ENCODE results near the gene IPCEF1. TPM values are rescaled to one million over a fixed set of nuclear protein-coding genes. Genes with fewer than 3 reads are reported as not detected.
"Not testable (repeated sequence)": the region's sequence is repeated elsewhere in the genome, so short reads cannot be mapped to it uniquely, and the experiment has no call there.

IPCEF1 gene
- total RNA-seq, 6 experiments from 2014 or later, result 0.31 TPM; not detected in 5

DNA sequence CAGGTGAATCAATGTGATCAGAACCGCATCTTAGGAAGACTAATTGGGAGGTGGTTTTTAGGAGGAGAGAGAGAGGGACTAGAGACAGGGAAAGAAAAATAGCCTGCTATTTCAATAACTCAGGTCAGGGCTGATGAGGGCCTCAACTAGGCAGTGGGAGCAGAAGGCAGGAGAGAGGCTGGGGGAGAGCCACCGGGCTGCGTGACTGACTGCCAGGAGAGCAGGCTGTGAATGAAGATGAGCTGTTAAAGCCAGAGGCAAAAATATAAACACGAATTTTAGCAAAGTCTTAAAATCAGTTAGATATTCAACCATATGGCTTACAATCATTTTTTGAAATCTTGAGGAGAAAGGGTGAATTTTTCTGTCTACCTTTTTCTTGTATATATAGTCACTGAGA lies 149.6 kb downstream of the IPCEF1 start:
- Mint-ChIP-seq H3K4me1 (ENCODE audit: low read depth) (no peaks in the 10 kb centered on the region), H3K36me3 (ENCODE audit: low read depth) (no peaks in the 10 kb centered on the region)

GRCh38 chr6:154206141-154206540 lies 150.5 kb downstream of the IPCEF1 start:
- Mint-ChIP-seq H3K27ac (no peak overlapping the region), H3K27me3 (ENCODE audit: insufficient read depth) (peaks cover 7% of the 10 kb centered on the region; the same call in 1 of the 2 replicates), H3K4me3 (no peak overlapping the region), H3K9me3 (no peaks in the 10 kb centered on the region), H3K36me3 (ENCODE audit: low read depth) (no peaks in the 10 kb centered on the region), H3K4me1 (ENCODE audit: low read depth) (no peaks in the 10 kb centered on the region)
- no peak for DNase-seq
- TF ChIP-seq, protein P1, sequence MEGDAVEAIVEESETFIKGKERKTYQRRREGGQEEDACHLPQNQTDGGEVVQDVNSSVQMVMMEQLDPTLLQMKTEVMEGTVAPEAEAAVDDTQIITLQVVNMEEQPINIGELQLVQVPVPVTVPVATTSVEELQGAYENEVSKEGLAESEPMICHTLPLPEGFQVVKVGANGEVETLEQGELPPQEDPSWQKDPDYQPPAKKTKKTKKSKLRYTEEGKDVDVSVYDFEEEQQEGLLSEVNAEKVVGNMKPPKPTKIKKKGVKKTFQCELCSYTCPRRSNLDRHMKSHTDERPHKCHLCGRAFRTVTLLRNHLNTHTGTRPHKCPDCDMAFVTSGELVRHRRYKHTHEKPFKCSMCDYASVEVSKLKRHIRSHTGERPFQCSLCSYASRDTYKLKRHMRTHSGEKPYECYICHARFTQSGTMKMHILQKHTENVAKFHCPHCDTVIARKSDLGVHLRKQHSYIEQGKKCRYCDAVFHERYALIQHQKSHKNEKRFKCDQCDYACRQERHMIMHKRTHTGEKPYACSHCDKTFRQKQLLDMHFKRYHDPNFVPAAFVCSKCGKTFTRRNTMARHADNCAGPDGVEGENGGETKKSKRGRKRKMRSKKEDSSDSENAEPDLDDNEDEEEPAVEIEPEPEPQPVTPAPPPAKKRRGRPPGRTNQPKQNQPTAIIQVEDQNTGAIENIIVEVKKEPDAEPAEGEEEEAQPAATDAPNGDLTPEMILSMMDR (IDR thresholded peaks at IDR 0.05), result no peak

More for the DNA sequence above, 149.6 kb downstream of the IPCEF1 start:
- H3K9me3 Mint-ChIP-seq, result no peaks in the 10 kb centered on the region
- TF ChIP-seq, protein P1 (IDR thresholded peaks at IDR 0.05), result no peak
- DNase-seq, result no peak
- H3K4me3 Mint-ChIP-seq, result no peak overlapping the region
- peaks cover 7% of the 10 kb centered on the region; the same call in 1 of the 2 replicates for H3K27me3 Mint-ChIP-seq (ENCODE audit: insufficient read depth)
- H3K27ac Mint-ChIP-seq, result no peak overlapping the region

GRCh38 chr6:154202958-154203357 lies 153.6 kb downstream of the IPCEF1 start:
- Mint-ChIP-seq H3K27me3 (ENCODE audit: insufficient read depth) (peaks cover 4% of the 10 kb centered on the region; the same call in 1 of the 2 replicates), H3K36me3 (ENCODE audit: low read depth) (no peaks in the 10 kb centered on the region), H3K4me3 (no peak overlapping the region), H3K9me3 (no peaks in the 10 kb centered on the region), H3K4me1 (ENCODE audit: low read depth) (no peaks in the 10 kb centered on the region), H3K27ac (no peak overlapping the region)
- no peak for DNase-seq
- TF ChIP-seq, protein P1 (IDR thresholded peaks at IDR 0.05), result no peak

- H3K9me3 Mint-ChIP-seq, result no peaks in the 10 kb centered on the region
These were observed 154.3 kb downstream of the IPCEF1 start for GRCh38 chr6:154202339-154202738.

GRCh38 chr6:154201688-154202087 lies 154.9 kb downstream of the IPCEF1 start:
- DNase-seq; H3K36me3 Mint-ChIP-seq (ENCODE audit: low read depth); H3K9me3 Mint-ChIP-seq; H3K27me3 Mint-ChIP-seq (ENCODE audit: insufficient read depth); H3K27ac Mint-ChIP-seq; H3K4me3 Mint-ChIP-seq; H3K4me1 Mint-ChIP-seq (ENCODE audit: low read depth): not testable (repeated sequence)

More at GRCh38 chr6:154202339-154202738, 154.3 kb downstream of the IPCEF1 start:
- Mint-ChIP-seq H3K27ac (no peak overlapping the region), H3K4me1 (ENCODE audit: low read depth) (no peaks in the 10 kb centered on the region), H3K27me3 (ENCODE audit: insufficient read depth) (peaks cover 2% of the 10 kb centered on the region; the same call in 1 of the 2 replicates), H3K4me3 (no peak overlapping the region), H3K36me3 (ENCODE audit: low read depth) (no peaks in the 10 kb centered on the region)
- TF ChIP-seq, protein P1 (IDR thresholded peaks at IDR 0.05), result no peak
- no peak for DNase-seq

GRCh38 chr6:154197196-154197860 lies 159.3 kb downstream of the IPCEF1 start:
- Mint-ChIP-seq H3K27me3 (ENCODE audit: insufficient read depth) (no peaks in the 10 kb centered on the region; the same call in none of the 2 replicates), H3K4me3 (no peak overlapping the region), H3K36me3 (ENCODE audit: low read depth) (no peaks in the 10 kb centered on the region), H3K27ac (no peak overlapping the region), H3K4me1 (ENCODE audit: low read depth) (no peaks in the 10 kb centered on the region), H3K9me3 (no peaks in the 10 kb centered on the region; the same call in 1 of the 2 replicates)
- no peak for DNase-seq
- TF ChIP-seq, protein P1 (IDR thresholded peaks at IDR 0.05), result no peak
